Upper lobe of left lung (tissue), 4 donors: ENCODE data around the gene GLTP.

Source experiments
- POLR2A ChIP-seq, 4 donors: fragments of 450-650 bp; IDR thresholded peaks; one replicate each; pipeline ENCODE4 v1.5.1; 2016 to 2017; ENCODE audit warnings: antibody characterized with exemption in 4 of 4, mild to moderate bottlenecking in 2 of 4
- POLR2AphosphoS5 ChIP-seq, 2 donors: sonication (generic); formaldehyde crosslinking; IDR thresholded peaks; one replicate each; pipeline ENCODE4 v1.5.1; 2017; ENCODE audit warnings: antibody characterized with exemption in 2 of 2
- TF ChIP-seq, protein P1 (sequence below), 6 experiments: fragments of 450-650 bp in 4 of 6; fragments of 200-600 bp in 2 of 6; sonication (generic) in 2 of 6; IDR thresholded peaks; one replicate each; pipeline ENCODE4 v1.5.1; 2016 to 2019; ENCODE audit warnings: antibody characterized with exemption in 6 of 6

DNA sequence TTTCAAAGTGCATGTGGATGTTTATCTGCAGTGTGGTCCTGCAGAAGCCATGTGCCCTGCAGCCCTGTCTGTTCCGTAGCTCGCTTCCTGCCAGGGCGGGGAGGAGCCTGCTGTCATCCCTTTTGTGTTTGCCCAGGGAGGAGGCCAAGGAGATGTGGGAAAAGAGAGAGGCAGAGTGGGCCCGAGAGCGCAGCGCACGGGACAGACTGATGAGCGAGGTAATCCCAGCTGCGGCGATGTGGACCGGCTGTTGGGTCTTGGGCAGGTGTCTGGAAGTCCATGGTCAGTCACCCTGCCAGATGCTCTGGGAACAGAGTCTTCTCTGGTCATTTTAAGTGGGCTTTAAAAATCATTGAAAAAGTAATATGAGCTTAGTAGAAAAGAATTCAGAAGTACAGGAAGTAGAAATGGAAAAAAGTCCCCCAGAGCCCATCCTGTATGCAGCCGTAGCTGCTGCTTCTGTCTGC is 32.5 kb upstream of the GLTP start:
- no peak for TF ChIP-seq POLR2AphosphoS5 (IDR thresholded peaks at IDR 0.05)
- TF ChIP-seq, protein P1, sequence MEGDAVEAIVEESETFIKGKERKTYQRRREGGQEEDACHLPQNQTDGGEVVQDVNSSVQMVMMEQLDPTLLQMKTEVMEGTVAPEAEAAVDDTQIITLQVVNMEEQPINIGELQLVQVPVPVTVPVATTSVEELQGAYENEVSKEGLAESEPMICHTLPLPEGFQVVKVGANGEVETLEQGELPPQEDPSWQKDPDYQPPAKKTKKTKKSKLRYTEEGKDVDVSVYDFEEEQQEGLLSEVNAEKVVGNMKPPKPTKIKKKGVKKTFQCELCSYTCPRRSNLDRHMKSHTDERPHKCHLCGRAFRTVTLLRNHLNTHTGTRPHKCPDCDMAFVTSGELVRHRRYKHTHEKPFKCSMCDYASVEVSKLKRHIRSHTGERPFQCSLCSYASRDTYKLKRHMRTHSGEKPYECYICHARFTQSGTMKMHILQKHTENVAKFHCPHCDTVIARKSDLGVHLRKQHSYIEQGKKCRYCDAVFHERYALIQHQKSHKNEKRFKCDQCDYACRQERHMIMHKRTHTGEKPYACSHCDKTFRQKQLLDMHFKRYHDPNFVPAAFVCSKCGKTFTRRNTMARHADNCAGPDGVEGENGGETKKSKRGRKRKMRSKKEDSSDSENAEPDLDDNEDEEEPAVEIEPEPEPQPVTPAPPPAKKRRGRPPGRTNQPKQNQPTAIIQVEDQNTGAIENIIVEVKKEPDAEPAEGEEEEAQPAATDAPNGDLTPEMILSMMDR (IDR thresholded peaks at IDR 0.05), result no peak
- TF ChIP-seq POLR2A (IDR thresholded peaks at IDR 0.05), result no peak
